PC-3 (cell line): ENCODE results near the gene FBXL13. TPM values are rescaled to one million over a fixed set of nuclear protein-coding genes. Genes with fewer than 3 reads are reported as not detected.

Source experiments
- ATAC-seq: fragments of 200-7000 bp; cut with Tn5 transposase; 2 replicates; pipeline ENCODE4 v1.9.1; 2020; ENCODE audit warnings: mild to moderate bottlenecking, moderate library complexity
- BruUV-seq: library from RNA; stranded (reverse); fragments of 400-500 nt; replicated peaks from 2 replicates; lab custom pipeline; 2021; lab: Mats Ljungman, UMichigan
- CTCF ChIA-PET: fragments of 300-600 bp; sonication (Branson Sonifier 250); formaldehyde crosslinking; loops from one replicate; lab custom pipeline; 2022; ENCODE audit warnings: antibody characterized with exemption; lab: Charles Lee
- POLR2A ChIA-PET: fragments of 300-600 bp; sonication (Branson Sonifier 250); formaldehyde crosslinking; loops from one replicate; lab custom pipeline; 2022; ENCODE audit warnings: antibody characterized with exemption; ENCODE audit not compliant: unreplicated experiment; lab: Charles Lee
- DNase-seq: peaks from one replicate; pipeline ENCODE4 v3.0.0-alpha.2; 2015
- H2AFZ ChIP-seq: fragments of 300-600 bp; sonication (generic); 2 replicates; pipeline ENCODE4 v1.6.0; 2016; ENCODE audit warnings: antibody characterized with exemption, low read length
- H3F3A ChIP-seq: fragments of 300-600 bp; sonication (generic); one replicate; pipeline ENCODE4 v1.6.0; 2017; ENCODE audit warnings: antibody characterized with exemption, low read length, control low read depth, mild to moderate bottlenecking; ENCODE audit not compliant: unreplicated experiment
- H3K27ac ChIP-seq: fragments of 300-600 bp; sonication (generic); 2 replicates; pipeline ENCODE4 v1.5.1; 2016; ENCODE audit warnings: mild to moderate bottlenecking, low read length
- H3K27me3 ChIP-seq: fragments of 300-600 bp; sonication (generic); 2 replicates; pipeline ENCODE4 v1.6.1; 2016; ENCODE audit warnings: low read length, mixed read lengths
- H3K36me3 ChIP-seq: fragments of 300-600 bp; sonication (generic); 2 replicates; pipeline ENCODE4 v1.6.1; 2016; ENCODE audit warnings: low read depth, mixed run types, low read length, mixed read lengths
- H3K4me1 ChIP-seq: fragments of 300-600 bp; sonication (generic); 2 replicates; pipeline ENCODE4 v1.5.1; 2016; ENCODE audit warnings: low read length; ENCODE audit not compliant: insufficient read depth
- H3K4me2 ChIP-seq: fragments of 300-600 bp; sonication (generic); 2 replicates; pipeline ENCODE4 v1.6.0; 2016; ENCODE audit warnings: low read length
- H3K4me3 ChIP-seq: fragments of 300-600 bp; sonication (generic); 2 replicates; pipeline ENCODE4 v1.5.1; 2016; ENCODE audit warnings: mild to moderate bottlenecking, low read length, mixed read lengths
- H3K79me2 ChIP-seq: fragments of 300-600 bp; sonication (generic); 2 replicates; pipeline ENCODE4 v1.6.1; 2017; ENCODE audit warnings: low read length, mixed read lengths
- H3K9ac ChIP-seq: fragments of 300-600 bp; sonication (generic); 2 replicates; pipeline ENCODE4 v1.6.0; 2016; ENCODE audit warnings: mild to moderate bottlenecking, low read length
- H3K9me2 ChIP-seq: fragments of 300-600 bp; sonication (generic); replicated peaks from 2 replicates; pipeline ENCODE4 v1.6.1; 2016; ENCODE audit warnings: mixed run types, low read length, mixed read lengths
- H3K9me3 ChIP-seq: fragments of 300-600 bp; sonication (generic); 2 replicates; pipeline ENCODE4 v1.6.1; 2016; ENCODE audit warnings: low read length, mixed read lengths
- H4K20me1 ChIP-seq: fragments of 300-600 bp; sonication (generic); 2 replicates; pipeline ENCODE4 v1.6.1; 2016; ENCODE audit warnings: low read length, mixed read lengths
- EZH2 ChIP-seq: fragments of 300-600 bp; sonication (generic); IDR thresholded peaks from one replicate; pipeline ENCODE4 v1.6.1; 2017; ENCODE audit warnings: antibody characterized with exemption, mild to moderate bottlenecking, low read length; ENCODE audit not compliant: unreplicated experiment
- EZH2phosphoT487 ChIP-seq: fragments of 300-600 bp; sonication (generic); IDR thresholded peaks from 2 replicates; pipeline ENCODE4 v1.6.1; 2018; ENCODE audit warnings: mild to moderate bottlenecking, antibody characterized with exemption, low read length, borderline replicate concordance
- intact Hi-C: fragments of 100-400 bp; cut with micrococcal nuclease; formaldehyde crosslinking; loops from 2 replicates; pipeline ENCODE4 v1.9.0; 2023
- total RNA-seq: library from RNA; depleted of rRNA; stranded (reverse); fragments of >200 nt; gene quantifications from 2 replicates; pipeline ENCODE4 v1.2.3, GENCODE V29; 2014
- TF ChIP-seq, protein P1 (sequence below): fragments of 300-600 bp; sonication (generic); conservative IDR thresholded peaks from 2 replicates; pipeline ENCODE4 v1.5.1; 2017; ENCODE audit warnings: antibody characterized with exemption, low read depth, mild to moderate bottlenecking, low read length

Gene FBXL13
- total RNA-seq, 1 experiment from 2014 or later: 1.1 TPM

DNA sequence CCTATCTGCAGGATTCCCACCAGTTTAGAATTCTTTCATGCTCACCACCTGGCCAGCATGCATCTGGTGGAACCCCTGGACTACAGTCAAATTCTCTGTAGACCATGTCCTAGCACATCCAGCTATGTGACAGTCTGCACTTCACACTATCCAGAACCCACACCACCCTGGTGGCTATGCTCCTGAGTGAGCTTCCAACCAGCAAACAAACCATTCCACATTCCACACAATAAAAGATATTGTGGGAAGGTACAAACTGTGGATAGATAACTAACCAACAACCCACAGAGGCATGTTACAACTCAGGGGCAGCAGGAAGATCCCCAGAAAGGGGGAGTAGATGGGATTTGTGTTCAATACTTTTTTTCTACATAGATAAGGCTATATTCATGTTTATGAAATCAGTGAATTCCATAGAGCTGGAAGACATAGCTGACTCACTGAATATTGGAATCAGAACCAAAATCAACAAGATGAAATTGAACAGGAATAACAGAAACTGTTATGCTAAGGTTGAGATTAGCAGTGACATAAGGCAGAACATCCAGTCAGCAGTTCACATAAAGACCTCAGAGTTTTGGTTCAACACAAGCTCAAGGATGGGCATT, 89.3 kb downstream of the FBXL13 start:
- CTCF ChIA-PET: no interaction called here
- H3F3A ChIP-seq: no peaks in the 10 kb centered on the region
- H2AFZ ChIP-seq: no peak overlapping the region
- DNase-seq (no peak), ATAC-seq (no peak)
- H3K36me3 ChIP-seq: no peaks in the 10 kb centered on the region
- no peaks in the 10 kb centered on the region for H3K9me3 ChIP-seq
- no peaks in the 10 kb centered on the region for H3K9me2 ChIP-seq
- no peak overlapping the region for H3K4me2 ChIP-seq
- intact Hi-C loops: no loop called here
- H3K4me3 ChIP-seq: no peak overlapping the region
- H4K20me1 ChIP-seq: no peaks in the 10 kb centered on the region
- no peaks in the 10 kb centered on the region for H3K27me3 ChIP-seq
- TF ChIP-seq, protein P1, sequence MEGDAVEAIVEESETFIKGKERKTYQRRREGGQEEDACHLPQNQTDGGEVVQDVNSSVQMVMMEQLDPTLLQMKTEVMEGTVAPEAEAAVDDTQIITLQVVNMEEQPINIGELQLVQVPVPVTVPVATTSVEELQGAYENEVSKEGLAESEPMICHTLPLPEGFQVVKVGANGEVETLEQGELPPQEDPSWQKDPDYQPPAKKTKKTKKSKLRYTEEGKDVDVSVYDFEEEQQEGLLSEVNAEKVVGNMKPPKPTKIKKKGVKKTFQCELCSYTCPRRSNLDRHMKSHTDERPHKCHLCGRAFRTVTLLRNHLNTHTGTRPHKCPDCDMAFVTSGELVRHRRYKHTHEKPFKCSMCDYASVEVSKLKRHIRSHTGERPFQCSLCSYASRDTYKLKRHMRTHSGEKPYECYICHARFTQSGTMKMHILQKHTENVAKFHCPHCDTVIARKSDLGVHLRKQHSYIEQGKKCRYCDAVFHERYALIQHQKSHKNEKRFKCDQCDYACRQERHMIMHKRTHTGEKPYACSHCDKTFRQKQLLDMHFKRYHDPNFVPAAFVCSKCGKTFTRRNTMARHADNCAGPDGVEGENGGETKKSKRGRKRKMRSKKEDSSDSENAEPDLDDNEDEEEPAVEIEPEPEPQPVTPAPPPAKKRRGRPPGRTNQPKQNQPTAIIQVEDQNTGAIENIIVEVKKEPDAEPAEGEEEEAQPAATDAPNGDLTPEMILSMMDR: no peak
- TF ChIP-seq EZH2phosphoT487: no peak
- no peak for TF ChIP-seq EZH2
- BruUV-seq: no TSS peak
- H3K79me2 ChIP-seq: no peaks in the 10 kb centered on the region
- peaks cover 5% of the 10 kb centered on the region for H3K4me1 ChIP-seq
- H3K27ac ChIP-seq: no peak overlapping the region
- no peak overlapping the region for H3K9ac ChIP-seq
- POLR2A ChIA-PET: no interaction called here

DNA sequence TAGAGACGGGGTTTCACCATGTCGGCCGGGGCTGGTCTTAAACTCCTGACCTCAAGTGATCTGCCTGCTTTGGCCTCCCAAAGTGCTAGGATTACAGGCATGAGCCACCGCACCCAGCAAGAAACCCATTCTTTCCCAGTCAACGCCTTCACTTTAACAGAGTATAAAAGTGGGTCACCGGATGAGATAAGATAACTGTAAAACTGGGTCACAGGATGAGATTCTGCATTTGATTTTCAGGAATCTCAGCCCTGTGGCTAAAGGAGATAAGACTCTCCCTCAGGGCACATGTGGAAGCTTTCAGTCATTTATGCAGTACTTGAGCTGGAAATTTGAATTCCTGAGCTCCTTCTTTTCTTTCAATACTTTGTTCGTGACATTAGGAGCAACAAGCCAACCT, 91.0 kb downstream of the FBXL13 start:
- H3K9ac ChIP-seq: no peak overlapping the region
- 0 out of 2 replicates have a peak, but pooled peaks cover 1% of the 10 kb centered on the region for H3K4me1 ChIP-seq
- H3K79me2 ChIP-seq: no peaks in the 10 kb centered on the region
- DNase-seq: no peak
- CTCF ChIA-PET: no interaction called here
- POLR2A ChIA-PET: no interaction called here
- intact Hi-C loops: no loop called here
- no peaks in the 10 kb centered on the region for H4K20me1 ChIP-seq
- TF ChIP-seq, protein P1: no peak
- TF ChIP-seq EZH2: no peak
- TF ChIP-seq EZH2phosphoT487: no peak
- no peak overlapping the region for H3K4me3 ChIP-seq
- ATAC-seq: no peak
- H3K27me3 ChIP-seq: no peaks in the 10 kb centered on the region
- H3K27ac ChIP-seq: no peak overlapping the region
- H3K9me2 ChIP-seq: no peaks in the 10 kb centered on the region
- 0 out of 2 replicates have a peak, but pooled peaks cover 2% of the 10 kb centered on the region for H3K36me3 ChIP-seq
- no peak overlapping the region for H3K4me2 ChIP-seq
- no peak overlapping the region for H2AFZ ChIP-seq
- no TSS peak for BruUV-seq
- H3K9me3 ChIP-seq: no peaks in the 10 kb centered on the region; the same call in 1 of the 2 replicates
- H3F3A ChIP-seq: no peaks in the 10 kb centered on the region

DNA sequence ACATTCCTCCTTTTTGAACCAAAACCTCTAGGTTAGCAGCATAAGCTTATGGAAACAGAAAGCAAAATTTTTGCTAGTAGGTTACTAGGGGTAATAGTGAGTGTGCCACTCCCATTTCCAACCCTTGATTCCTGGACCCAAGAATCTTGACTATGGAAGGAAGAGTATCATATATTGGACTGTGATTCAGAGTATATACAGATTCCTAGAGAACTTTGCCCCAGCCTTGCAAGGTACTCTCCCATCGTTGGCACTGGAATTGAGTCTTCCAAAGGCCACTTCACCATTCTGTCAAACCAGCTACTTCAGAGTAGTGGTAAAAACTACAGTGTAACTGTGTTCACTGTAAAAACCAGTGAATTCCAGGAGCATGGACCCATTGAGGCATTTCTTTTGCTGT, 92.4 kb downstream of the FBXL13 start:
- Histone ChIP-seq H3K4me2 (no peak overlapping the region), H3K27me3 (no peaks in the 10 kb centered on the region), H3K9me2 (no peaks in the 10 kb centered on the region), H3K4me3 (no peak overlapping the region), H3K36me3 (0 out of 2 replicates have a peak, but pooled peaks cover 2% of the 10 kb centered on the region), H3K79me2 (no peaks in the 10 kb centered on the region), H3K4me1 (peaks cover 8% of the 10 kb centered on the region; the same call in 1 of the 2 replicates), H3K27ac (no peak overlapping the region), H3K9me3 (no peaks in the 10 kb centered on the region; the same call in 1 of the 2 replicates), H3K9ac (no peak overlapping the region), H3F3A (no peaks in the 10 kb centered on the region), H4K20me1 (no peaks in the 10 kb centered on the region), H2AFZ (no peak overlapping the region)
- ATAC-seq (no peak), DNase-seq (no peak)
- POLR2A ChIA-PET: no interaction called here
- CTCF ChIA-PET: no interaction called here
- BruUV-seq: no TSS peak
- intact Hi-C loops: no loop called here
- TF ChIP-seq, protein P1: no peak
- TF ChIP-seq EZH2phosphoT487 (no peak), EZH2 (no peak)
